GM23338 (cell line): Measurements from ENCODE around the gene ZDHHC1. TPM values are rescaled to one million over a fixed set of nuclear protein-coding genes. Genes with fewer than 3 reads are reported as not detected.
A peak's percentile ranks its signal among the peaks of the same experiment; 100 is the strongest.

Source experiments
- ATAC-seq: fragments of 200-7000 bp; cut with Tn5 transposase; 3 replicates; pipeline ENCODE4 v1.9.1; 2020
- DNase-seq: peaks from one replicate; pipeline ENCODE4 v3.0.0-alpha.2; 2015; ENCODE audit warnings: low spot score
- H2AFZ ChIP-seq: fragments of 200-600 bp; sonication (generic); 2 replicates; pipeline ENCODE4 v1.8.0; 2016; ENCODE audit warnings: antibody characterized with exemption, mild to moderate bottlenecking, moderate library complexity
- H3F3A ChIP-seq: fragments of 200-600 bp; sonication (generic); replicated peaks from 2 replicates; pipeline ENCODE4 v1.8.0; 2017; ENCODE audit warnings: antibody characterized with exemption, mixed run types, low read depth
- H3K27ac ChIP-seq: fragments of 200-600 bp; sonication (generic); 2 replicates; pipeline ENCODE4 v1.6.1; 2016; ENCODE audit warnings: low read depth
- H3K27me3 ChIP-seq: fragments of 200-600 bp; sonication (generic); 2 replicates; pipeline ENCODE4 v1.8.0; 2016; ENCODE audit warnings: mild to moderate bottlenecking, mixed run types, moderate library complexity; ENCODE audit not compliant: insufficient read depth
- H3K36me3 ChIP-seq: fragments of 200-600 bp; sonication (generic); 2 replicates; pipeline ENCODE4 v1.8.0; 2016; ENCODE audit warnings: mild to moderate bottlenecking; ENCODE audit not compliant: insufficient read depth
- H3K4me1 ChIP-seq: fragments of 200-600 bp; sonication (generic); 2 replicates; pipeline ENCODE4 v1.8.0; 2016; ENCODE audit warnings: mild to moderate bottlenecking, moderate library complexity; ENCODE audit not compliant: insufficient read depth
- H3K4me2 ChIP-seq: fragments of 200-600 bp; sonication (generic); 2 replicates; pipeline ENCODE4 v1.7.1; 2017; ENCODE audit warnings: mixed run types
- H3K4me3 ChIP-seq: fragments of 200-600 bp; sonication (generic); 2 replicates; pipeline ENCODE4 v1.6.1; 2016; ENCODE audit warnings: mixed run types
- H3K79me2 ChIP-seq: fragments of 200-600 bp; sonication (generic); replicated peaks from 2 replicates; pipeline ENCODE4 v1.8.0; 2017; ENCODE audit warnings: mild to moderate bottlenecking; ENCODE audit not compliant: insufficient read depth
- H3K9me2 ChIP-seq: fragments of 200-600 bp; sonication (generic); 2 replicates; pipeline ENCODE4 v1.8.0; 2017; ENCODE audit not compliant: insufficient read depth
- H4K20me1 ChIP-seq: fragments of 200-600 bp; sonication (generic); replicated peaks from 2 replicates; pipeline ENCODE4 v1.8.0; 2017; ENCODE audit warnings: mild to moderate bottlenecking; ENCODE audit not compliant: insufficient read depth
- H3K27ac Mint-ChIP-seq: 2 replicates; pipeline ENCODE4 v1.8.0; 2020; ENCODE audit warnings: inconsistent platforms, mild to moderate bottlenecking, moderate library complexity, mixed read lengths
- H3K27me3 Mint-ChIP-seq: 3 replicates; pipeline ENCODE4 v1.8.0; 2022; ENCODE audit warnings: low read depth, mild to moderate bottlenecking, moderate library complexity, mixed read lengths, inconsistent platforms; ENCODE audit not compliant: insufficient read depth, poor library complexity
- H3K36me3 Mint-ChIP-seq: 3 replicates; pipeline ENCODE4 v1.8.0; 2021; ENCODE audit warnings: low read depth, mild to moderate bottlenecking, inconsistent platforms, moderate library complexity, mixed read lengths
- H3K4me1 Mint-ChIP-seq: 3 replicates; pipeline ENCODE4 v1.8.0; 2020; ENCODE audit warnings: mild to moderate bottlenecking, inconsistent platforms, mixed read lengths
- H3K4me3 Mint-ChIP-seq: 3 replicates; pipeline ENCODE4 v1.8.0; 2021; ENCODE audit warnings: moderate library complexity, mild to moderate bottlenecking, inconsistent platforms, mixed read lengths
- H3K9me3 Mint-ChIP-seq: 3 replicates; pipeline ENCODE4 v1.8.0; 2020; ENCODE audit warnings: moderate library complexity, mild to moderate bottlenecking, inconsistent platforms, mixed read lengths
- CREB1 ChIP-seq: fragments of 250-450 bp; sonication (Bioruptor Pico); IDR thresholded peaks from 2 replicates; pipeline ENCODE4 v1.5.0; 2020; ENCODE audit warnings: low read depth, mild to moderate bottlenecking, moderate library complexity
- EZH2 ChIP-seq: fragments of 200-600 bp; sonication (generic); IDR thresholded peaks from one replicate; pipeline ENCODE4 v1.8.0; 2017; ENCODE audit warnings: antibody characterized with exemption, mild to moderate bottlenecking, low read depth; ENCODE audit not compliant: unreplicated experiment
- EZH2phosphoT487 ChIP-seq: fragments of 200-600 bp; sonication (generic); IDR thresholded peaks from one replicate; pipeline ENCODE4 v1.8.1; 2018; ENCODE audit warnings: antibody characterized with exemption; ENCODE audit not compliant: unreplicated experiment
- NANOG ChIP-seq: IDR thresholded peaks from 2 replicates; pipeline ENCODE4 v1.6.1; 2016; ENCODE audit warnings: antibody characterized with exemption, borderline replicate concordance
- REST ChIP-seq: IDR thresholded peaks from one replicate; pipeline ENCODE4 v1.6.1; 2018; ENCODE audit warnings: antibody characterized with exemption; ENCODE audit not compliant: unreplicated experiment
- STAT1 ChIP-seq: IDR thresholded peaks from one replicate; pipeline ENCODE4 v1.6.1; 2016; ENCODE audit warnings: antibody characterized with exemption; ENCODE audit not compliant: unreplicated experiment
- ZNF462 ChIP-seq: fragments of 250-450 bp; sonication (Bioruptor Pico); IDR thresholded peaks from 2 replicates; pipeline ENCODE4 v1.5.0; 2020; ENCODE audit warnings: mild to moderate bottlenecking, moderate library complexity
- polyA plus RNA-seq: library from polyadenylated mRNA; unstranded; fragments of >200 nt; fragmentation: Nextera tagmentation; extraction: Ambion mirVana; gene quantifications from 2 replicates; pipeline ENCODE4 v1.2.1, GENCODE V29; 2016
- total RNA-seq: library from RNA; depleted of rRNA; stranded (reverse); fragments of >200 nt; shearing (Covaris generic); gene quantifications from 2 replicates; pipeline ENCODE4 v1.2.3, GENCODE V29; 2014
- TF ChIP-seq, protein P1 (sequence below), 2 experiments: fragments of 200-600 bp in 1 of 2; sonication (generic) in 1 of 2; conservative IDR thresholded peaks; 2 replicates each; pipeline versions ENCODE4 v1.5.1 to v1.6.1; 2016 to 2017; ENCODE audit warnings: antibody characterized with exemption in 2 of 2, low read depth in 2 of 2, mild to moderate bottlenecking in 2 of 2, moderate library complexity in 1 of 2

The ZDHHC1 gene
- total and polyA plus RNA-seq, 2 experiments from 2014 or later = 1.4 to 2.7 TPM

DNA sequence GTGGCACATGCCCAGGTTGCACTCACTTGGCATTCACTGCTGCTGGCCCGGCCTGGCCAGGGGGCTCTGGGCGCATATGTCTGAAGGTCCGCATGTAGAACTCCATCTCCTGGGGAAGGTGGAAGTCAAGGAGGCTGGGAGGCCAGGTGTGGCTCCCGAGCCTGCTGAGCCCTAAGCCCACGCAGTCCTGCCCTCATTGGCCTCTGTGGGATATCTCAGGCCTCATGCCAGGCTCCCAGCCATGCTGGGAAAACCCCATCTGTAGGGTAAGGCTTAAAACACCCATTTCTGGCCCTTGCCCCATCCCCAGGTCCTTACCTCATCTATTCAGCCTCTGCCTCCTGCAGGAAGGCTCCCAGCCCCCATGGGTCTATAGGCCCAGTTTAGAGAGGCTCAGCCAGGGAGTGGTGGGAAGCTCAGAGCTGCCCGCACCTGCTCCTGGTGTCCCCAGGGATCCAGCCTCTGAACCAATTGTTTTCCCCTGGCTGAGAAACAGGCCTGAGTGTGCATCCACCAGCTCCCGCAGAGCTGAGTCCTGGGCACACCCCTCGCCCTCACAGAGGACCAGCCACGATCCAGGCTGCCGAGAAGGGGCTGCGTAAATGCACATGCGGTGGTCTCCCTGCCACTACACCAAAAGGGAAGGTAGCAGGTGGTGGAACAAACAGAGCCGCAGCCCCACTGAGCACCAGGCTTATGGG lies 20.7 kb downstream of the ZDHHC1 start:
- Histone ChIP-seq H2AFZ (peak overlapping the region; percentile 69; the same call in 1 of the 2 replicates), H3K27ac (no peak overlapping the region), H3K4me1 (peaks cover 34% of the 10 kb centered on the region), H3F3A (0 out of 2 replicates have a peak, but pooled peaks cover 10% of the 10 kb centered on the region), H3K4me3 (peak overlapping the region; percentile 53), H3K4me2 (peak overlapping the region; percentile 83), H4K20me1 (no peaks in the 10 kb centered on the region), H3K9me2 (no peaks in the 10 kb centered on the region), H3K79me2 (no peaks in the 10 kb centered on the region), H3K27me3 (peaks cover 45% of the 10 kb centered on the region), H3K36me3 (no peaks in the 10 kb centered on the region)
- no peak overlapping the region for H3K27ac Mint-ChIP-seq
- no peak for DNase-seq
- peak overlapping the region; percentile 14; the same call in 1 of the 3 replicates for H3K4me3 Mint-ChIP-seq
- H3K9me3 Mint-ChIP-seq = no peaks in the 10 kb centered on the region
- TF ChIP-seq EZH2phosphoT487 = no peak
- no peak for TF ChIP-seq NANOG
- TF ChIP-seq EZH2 = peak; percentile 13
- TF ChIP-seq STAT1 = no peak
- ATAC-seq = peak; percentile 1
- H3K36me3 Mint-ChIP-seq = no peaks in the 10 kb centered on the region
- peaks cover 21% of the 10 kb centered on the region for H3K4me1 Mint-ChIP-seq
- peaks cover 57% of the 10 kb centered on the region for H3K27me3 Mint-ChIP-seq

- H4K20me1 ChIP-seq = no peaks in the 10 kb centered on the region
- peak overlapping the region; percentile 61 for H3K4me3 ChIP-seq
- ATAC-seq (no peak), DNase-seq (no peak)
- H3K36me3 ChIP-seq = no peaks in the 10 kb centered on the region
- Mint-ChIP-seq H3K27ac (no peak overlapping the region), H3K4me1 (peaks cover 21% of the 10 kb centered on the region), H3K27me3 (peaks cover 57% of the 10 kb centered on the region), H3K36me3 (no peaks in the 10 kb centered on the region), H3K4me3 (no peak overlapping the region), H3K9me3 (no peaks in the 10 kb centered on the region)
- H3K4me1 ChIP-seq = peaks cover 34% of the 10 kb centered on the region
- H3K9me2 ChIP-seq = no peaks in the 10 kb centered on the region
- no peak overlapping the region for H3K27ac ChIP-seq
- H3F3A ChIP-seq = 0 out of 2 replicates have a peak, but pooled peaks cover 10% of the 10 kb centered on the region
- H3K79me2 ChIP-seq = no peaks in the 10 kb centered on the region
- peak overlapping the region; percentile 92 for H3K4me2 ChIP-seq
- H2AFZ ChIP-seq = peak overlapping the region; percentile 74; the same call in 1 of the 2 replicates
- peaks cover 45% of the 10 kb centered on the region for H3K27me3 ChIP-seq
- TF ChIP-seq STAT1 (no peak), REST (no peak), NANOG (no peak), CREB1 (CRISPR knock-in tag) (no peak), ZNF462 (CRISPR knock-in tag) (no peak), EZH2phosphoT487 (no peak)
- TF ChIP-seq, protein P1, sequence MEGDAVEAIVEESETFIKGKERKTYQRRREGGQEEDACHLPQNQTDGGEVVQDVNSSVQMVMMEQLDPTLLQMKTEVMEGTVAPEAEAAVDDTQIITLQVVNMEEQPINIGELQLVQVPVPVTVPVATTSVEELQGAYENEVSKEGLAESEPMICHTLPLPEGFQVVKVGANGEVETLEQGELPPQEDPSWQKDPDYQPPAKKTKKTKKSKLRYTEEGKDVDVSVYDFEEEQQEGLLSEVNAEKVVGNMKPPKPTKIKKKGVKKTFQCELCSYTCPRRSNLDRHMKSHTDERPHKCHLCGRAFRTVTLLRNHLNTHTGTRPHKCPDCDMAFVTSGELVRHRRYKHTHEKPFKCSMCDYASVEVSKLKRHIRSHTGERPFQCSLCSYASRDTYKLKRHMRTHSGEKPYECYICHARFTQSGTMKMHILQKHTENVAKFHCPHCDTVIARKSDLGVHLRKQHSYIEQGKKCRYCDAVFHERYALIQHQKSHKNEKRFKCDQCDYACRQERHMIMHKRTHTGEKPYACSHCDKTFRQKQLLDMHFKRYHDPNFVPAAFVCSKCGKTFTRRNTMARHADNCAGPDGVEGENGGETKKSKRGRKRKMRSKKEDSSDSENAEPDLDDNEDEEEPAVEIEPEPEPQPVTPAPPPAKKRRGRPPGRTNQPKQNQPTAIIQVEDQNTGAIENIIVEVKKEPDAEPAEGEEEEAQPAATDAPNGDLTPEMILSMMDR (conservative IDR thresholded peaks at IDR 0.05; ENCODE audit: low read depth in 2 of 2) = no peak
Measured at GRCh38 chr16:67395105-67395457, 21.2 kb downstream of the ZDHHC1 start.
